H9 (cell line): ENCODE measurements around the gene SNX17. TPM values are rescaled to one million over a fixed set of nuclear protein-coding genes. Genes with fewer than 3 reads are reported as not detected.

Experiments used
- DNase-seq: peaks from one replicate; pipeline ENCODE4 v3.0.0-alpha.2; 2017
- H2AFZ ChIP-seq: one replicate; pipeline ENCODE4 v1.6.1; 2013; ENCODE audit warnings: mild to moderate bottlenecking, low read length, control low read depth, moderate library complexity
- H2AK5ac ChIP-seq: 2 replicates; pipeline ENCODE4 v1.6.1; 2013; ENCODE audit warnings: low read length, control low read depth, mixed read lengths; ENCODE audit not compliant: insufficient read length
- H2BK120ac ChIP-seq: one replicate; pipeline ENCODE4 v1.6.1; 2013; ENCODE audit warnings: low read depth, mild to moderate bottlenecking, low read length, control low read depth, inconsistent platforms; ENCODE audit not compliant: poor library complexity, severe bottlenecking
- H2BK12ac ChIP-seq: 2 replicates; pipeline ENCODE4 v1.6.1; 2013; ENCODE audit warnings: low read length, control low read depth, mixed read lengths, low read depth; ENCODE audit not compliant: insufficient read length
- H2BK15ac ChIP-seq: 2 replicates; pipeline ENCODE4 v1.6.1; 2013; ENCODE audit warnings: low read depth, low read length, control low read depth
- H2BK20ac ChIP-seq: one replicate; pipeline ENCODE4 v1.6.1; 2013; ENCODE audit warnings: low read depth, mild to moderate bottlenecking, low read length, control low read depth, inconsistent platforms; ENCODE audit not compliant: poor library complexity, severe bottlenecking
- H2BK5ac ChIP-seq: 2 replicates; pipeline ENCODE4 v1.6.1; 2013; ENCODE audit warnings: low read length, control low read depth, mixed read lengths; ENCODE audit not compliant: insufficient read length
- H3K14ac ChIP-seq: 2 replicates; pipeline ENCODE4 v1.6.1; 2013; ENCODE audit warnings: low read length, control low read depth; ENCODE audit not compliant: insufficient read depth
- H3K18ac ChIP-seq: 2 replicates; pipeline ENCODE4 v1.6.1; 2013; ENCODE audit warnings: low read depth, mild to moderate bottlenecking, mixed read lengths, low read length, control low read depth; ENCODE audit not compliant: insufficient read length
- H3K23ac ChIP-seq: 2 replicates; pipeline ENCODE4 v1.6.1; 2013; ENCODE audit warnings: low read length, control low read depth, mixed read lengths, low read depth; ENCODE audit not compliant: insufficient read length
- H3K23me2 ChIP-seq: 2 replicates; pipeline ENCODE4 v1.6.1; 2013; ENCODE audit warnings: low read depth, mild to moderate bottlenecking, mixed read lengths, low read length, control low read depth; ENCODE audit not compliant: insufficient read length, poor library complexity, severe bottlenecking
- H3K27ac ChIP-seq: 2 replicates; pipeline ENCODE4 v1.5.1; 2013; ENCODE audit warnings: low read length, control low read depth, mixed read lengths, low read depth; ENCODE audit not compliant: insufficient read length
- H3K27me3 ChIP-seq: 2 replicates; pipeline ENCODE4 v1.6.1; 2013; ENCODE audit warnings: low read length, control low read depth, inconsistent platforms; ENCODE audit not compliant: insufficient read depth
- H3K4ac ChIP-seq: 2 replicates; pipeline ENCODE4 v1.6.1; 2013; ENCODE audit warnings: low read depth, mild to moderate bottlenecking, control low read depth, inconsistent platforms, low read length, moderate library complexity
- H3K4me1 ChIP-seq: 2 replicates; pipeline ENCODE4 v1.6.1; 2013; ENCODE audit warnings: low read length, control low read depth, inconsistent platforms; ENCODE audit not compliant: insufficient read depth
- H3K4me2 ChIP-seq: 2 replicates; pipeline ENCODE4 v1.6.1; 2013; ENCODE audit warnings: low read length, control low read depth, mixed read lengths; ENCODE audit not compliant: insufficient read length, insufficient read depth
- H3K56ac ChIP-seq: 2 replicates; pipeline ENCODE4 v1.6.1; 2013; ENCODE audit warnings: low read depth, mild to moderate bottlenecking, mixed read lengths, low read length, control low read depth; ENCODE audit not compliant: insufficient read length
- H3K79me1 ChIP-seq: 2 replicates; pipeline ENCODE4 v1.6.1; 2013; ENCODE audit warnings: low read depth, mild to moderate bottlenecking, moderate library complexity, low read length, control low read depth, inconsistent platforms; ENCODE audit not compliant: insufficient read depth, poor library complexity, severe bottlenecking
- H3K79me2 ChIP-seq: 2 replicates; pipeline ENCODE4 v1.6.1; 2013; ENCODE audit warnings: low read length, control low read depth, inconsistent platforms; ENCODE audit not compliant: insufficient read depth
- H3K9ac ChIP-seq: 2 replicates; pipeline ENCODE4 v1.6.1; 2013; ENCODE audit warnings: low read length, control low read depth, mixed read lengths; ENCODE audit not compliant: insufficient read length; ENCODE audit errors: extremely low read depth
- H3K9me3 ChIP-seq: one replicate; pipeline ENCODE4 v1.6.1; 2013; ENCODE audit warnings: low read depth, low read length, inconsistent platforms; ENCODE audit not compliant: control insufficient read depth
- H3T11ph ChIP-seq: one replicate; pipeline ENCODE4 v1.6.1; 2013; ENCODE audit warnings: mild to moderate bottlenecking, low read length, control low read depth, inconsistent platforms
- H4K20me1 ChIP-seq: one replicate; pipeline ENCODE4 v1.6.1; 2013; ENCODE audit not compliant: control insufficient read depth, insufficient read length, insufficient read depth
- H4K5ac ChIP-seq: 2 replicates; pipeline ENCODE4 v1.6.1; 2013; ENCODE audit warnings: low read depth, mild to moderate bottlenecking, mixed read lengths, low read length, control low read depth; ENCODE audit not compliant: insufficient read length
- H4K8ac ChIP-seq: replicated peaks from 2 replicates; pipeline ENCODE4 v1.6.1; 2013; ENCODE audit warnings: low read length, control low read depth, mixed read lengths, low read depth; ENCODE audit not compliant: insufficient read length
- H4K91ac ChIP-seq: 2 replicates; pipeline ENCODE4 v1.6.1; 2013; ENCODE audit warnings: low read depth, mild to moderate bottlenecking, moderate library complexity, mixed read lengths, low read length, control low read depth; ENCODE audit not compliant: insufficient read length
- H3K27ac Mint-ChIP-seq, 3 experiments: 2 replicates in 2 of 3; 3 replicates in 1 of 3; pipeline ENCODE4 v1.8.0; 2020 to 2021; ENCODE audit warnings: mixed read lengths in 3 of 3, mild to moderate bottlenecking in 1 of 3, moderate library complexity in 1 of 3
- H3K27me3 Mint-ChIP-seq: 2 replicates; pipeline ENCODE4 v1.8.0; 2021; ENCODE audit warnings: low read depth, mild to moderate bottlenecking, moderate library complexity, mixed read lengths
- H3K36me3 Mint-ChIP-seq, 3 experiments: 2 replicates in 2 of 3; 3 replicates in 1 of 3; pipeline ENCODE4 v1.8.0; 2020 to 2021; ENCODE audit warnings: low read depth in 3 of 3, mixed read lengths in 3 of 3; ENCODE audit not compliant: insufficient read depth in 1 of 3
- H3K4me1 Mint-ChIP-seq, 2 experiments: 2 replicates each; pipeline ENCODE4 v1.8.0; 2020; ENCODE audit warnings: mixed read lengths in 2 of 2
- H3K4me3 Mint-ChIP-seq, 2 experiments: 2 replicates in 1 of 2; 3 replicates in 1 of 2; pipeline ENCODE4 v1.8.0; 2020 to 2021; ENCODE audit warnings: mild to moderate bottlenecking in 2 of 2, mixed read lengths in 2 of 2, moderate library complexity in 1 of 2
- H3K9me3 Mint-ChIP-seq, 2 experiments: 2 replicates in 1 of 2; 3 replicates in 1 of 2; pipeline ENCODE4 v1.8.0; 2020; ENCODE audit warnings: mild to moderate bottlenecking in 2 of 2, mixed read lengths in 2 of 2, moderate library complexity in 1 of 2
- CTCF ChIP-seq: fragments of 200-600 bp; sonication (generic); conservative IDR thresholded peaks from 3 replicates; pipeline ENCODE4 v1.8.0; 2021; ENCODE audit warnings: antibody characterized with exemption, mild to moderate bottlenecking
- WGBS: extraction: QIAGEN DNeasy Blood & Tissue Kit; methylation state at CpG from one replicate; pipeline ENCODE4 v1.1.7; 2013; ENCODE audit warnings: missing lambda C conversion rate, low lambda C conversion rate, mixed read lengths; ENCODE audit not compliant: insufficient read length; ENCODE audit errors: extremely low coverage; 5-methylcytosine and 5-hydroxymethylcytosine counted together
- total RNA-seq: library from RNA; stranded (reverse); gene quantifications from 2 replicates; pipeline ENCODE4 v1.2.1, GENCODE V29; 2021

The SNX17 gene
- total RNA-seq, 1 experiment from 2014 or later: 81.1 TPM

GRCh38 chr2:27354597-27354927, 15.9 kb upstream of the SNX17 start:
- peaks cover 12 to 16% of the 10 kb centered on the region in 2 experiments for H3K9me3 Mint-ChIP-seq
- WGBS: no CpG with 5 or more reads among the region's 7 CpGs
- Histone ChIP-seq H3K9me3 (no peaks in the 10 kb centered on the region), H3K79me1 (peaks cover 4% of the 10 kb centered on the region), H3K27me3 (no peaks in the 10 kb centered on the region), H2AK5ac (no peak overlapping the region), H3K56ac (no peak overlapping the region), H3K9ac (no peak overlapping the region), H4K5ac (no peak overlapping the region), H2BK12ac (no peak overlapping the region), H3K18ac (no peak overlapping the region), H3K4me1 (peaks cover 2% of the 10 kb centered on the region; the same call in 1 of the 2 replicates), H3K79me2 (peaks cover 37% of the 10 kb centered on the region; the same call in 1 of the 2 replicates), H2BK120ac (no peak overlapping the region), H2BK20ac (no peak overlapping the region), H3K4me2 (no peak overlapping the region), H3K23me2 (no peaks in the 10 kb centered on the region), H3K27ac (no peak overlapping the region), H4K91ac (no peak overlapping the region), H3T11ph (no peak overlapping the region), H3K4ac (no peak overlapping the region), H3K23ac (no peak overlapping the region), H2BK15ac (no peak overlapping the region), H4K20me1 (peaks cover 4% of the 10 kb centered on the region), H3K14ac (no peak overlapping the region), H2BK5ac (no peak overlapping the region), H2AFZ (no peak overlapping the region), H4K8ac (no peak overlapping the region)
- TF ChIP-seq CTCF: no peak
- no peak for DNase-seq
- H3K36me3 Mint-ChIP-seq: peaks cover 15 to 25% (median 22%) of the 10 kb centered on the region in 3 experiments
- peak overlapping the region; percentile 39 to 97; a peak in 4 of 5 replicates for H3K4me3 Mint-ChIP-seq
- H3K27ac Mint-ChIP-seq: no peak overlapping the region
- peaks cover 16 to 43% of the 10 kb centered on the region in 2 experiments for H3K4me1 Mint-ChIP-seq
- H3K27me3 Mint-ChIP-seq: no peaks in the 10 kb centered on the region
